ENCODE data around the gene CCDC127. TPM values are rescaled to one million over a fixed set of nuclear protein-coding genes. Genes with fewer than 3 reads are reported as not detected.
"Not testable (repeated sequence)": the region's sequence is repeated elsewhere in the genome, so short reads cannot be mapped to it uniquely, and the experiment has no call there.

The CCDC127 gene
- total and polyA plus RNA-seq, 2 of the 4 experiments (the other 2 are of a cell fraction) = 3.2 to 3.9 TPM

DNA sequence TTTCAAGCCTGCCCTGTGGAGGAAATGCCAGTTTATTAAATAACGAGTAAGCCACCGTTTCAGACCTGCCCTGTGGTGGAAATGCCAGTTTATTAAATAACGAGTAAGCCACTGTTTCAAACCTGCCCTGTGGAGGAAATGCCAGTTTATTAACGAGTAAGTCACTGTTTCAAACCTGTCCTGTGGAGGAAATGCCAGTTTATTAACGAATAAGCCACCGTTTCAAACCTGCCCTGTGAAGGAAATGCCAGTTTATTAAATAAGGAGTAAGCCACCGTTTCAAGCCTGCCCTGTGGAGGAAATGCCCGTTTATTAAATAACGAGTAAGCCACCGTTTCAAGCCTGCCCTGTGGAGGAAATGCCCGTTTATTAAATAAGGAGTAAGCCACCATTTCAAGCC lies 34.0 kb upstream of the CCDC127 start:
- H2BK15ac ChIP-seq (ENCODE audit: low read depth, low read length); H4K20me1 ChIP-seq (ENCODE audit: insufficient read depth, low read length); DNase-seq; CTCF ChIA-PET; H4K8ac ChIP-seq (ENCODE audit: low read depth in 2 of 2, low read length in 2 of 2); BruUV-seq (replicated peaks); intact Hi-C loops (cut with micrococcal nuclease); ATAC-seq (ENCODE audit: low read depth); H3K4me3 ChIP-seq (ENCODE audit: insufficient read depth, low read depth, low read length); H3K27me3 ChIP-seq (ENCODE audit: control insufficient read depth, insufficient read depth, low read length); POLR2A ChIA-PET (ENCODE audit: unreplicated experiment); in situ Hi-C loops (cut with MboI; ENCODE audit: low sequenced_read_pairs); H3K27ac ChIP-seq (ENCODE audit: insufficient read depth, low read length); H2BK20ac ChIP-seq (ENCODE audit: low read depth, low read length); H3K56ac ChIP-seq (ENCODE audit: extremely low read depth, insufficient read depth, low read length); H2AFZ ChIP-seq (replicated peaks; ENCODE audit: low read length, poor library complexity); H3K9me3 ChIP-seq (ENCODE audit: control insufficient read depth, insufficient read depth, low read length); H3K14ac ChIP-seq (replicated peaks; ENCODE audit: low read depth, low read length); H3K4me1 ChIP-seq (ENCODE audit: control insufficient read depth, insufficient read depth, low read length); dilution Hi-C loops (cut with HindIII; ENCODE audit: low sequenced_read_pairs, unreplicated experiment); H3K79me1 ChIP-seq (ENCODE audit: low read depth in 1 of 2, low read length in 2 of 2); H2BK5ac ChIP-seq (ENCODE audit: low read depth, low read length, poor library complexity, severe bottlenecking); H4K91ac ChIP-seq (ENCODE audit: insufficient read depth, low read depth, low read length); H2AK9ac ChIP-seq (replicated peaks; ENCODE audit: low read depth, low read length, poor library complexity); H2BK120ac ChIP-seq (ENCODE audit: low read depth, low read length); H3K9ac ChIP-seq (ENCODE audit: low read depth, low read length); H3K4ac ChIP-seq (ENCODE audit: low read depth, low read length); H4K5ac ChIP-seq (ENCODE audit: low read depth, low read length); H3K18ac ChIP-seq (ENCODE audit: low read depth, low read length); H3K23ac ChIP-seq (ENCODE audit: low read depth, low read length); H2AK5ac ChIP-seq (ENCODE audit: low read depth, low read length); H3K9me1 ChIP-seq (ENCODE audit: insufficient read depth, low read length); H3K4me2 ChIP-seq (ENCODE audit: low read depth, low read length): not testable (repeated sequence)
- 85% methylated on average over 3 of the region's 11 CpGs; no CpG with 5 or more reads in 1 of the 2 experiments for WGBS, 2 experiments (ENCODE audit: extremely low coverage in 2 of 2, insufficient read length in 1 of 2)
- H3K36me3 ChIP-seq (ENCODE audit: control insufficient read depth, insufficient read depth, low read length) = peaks cover 34% of the 10 kb centered on the region

DNA sequence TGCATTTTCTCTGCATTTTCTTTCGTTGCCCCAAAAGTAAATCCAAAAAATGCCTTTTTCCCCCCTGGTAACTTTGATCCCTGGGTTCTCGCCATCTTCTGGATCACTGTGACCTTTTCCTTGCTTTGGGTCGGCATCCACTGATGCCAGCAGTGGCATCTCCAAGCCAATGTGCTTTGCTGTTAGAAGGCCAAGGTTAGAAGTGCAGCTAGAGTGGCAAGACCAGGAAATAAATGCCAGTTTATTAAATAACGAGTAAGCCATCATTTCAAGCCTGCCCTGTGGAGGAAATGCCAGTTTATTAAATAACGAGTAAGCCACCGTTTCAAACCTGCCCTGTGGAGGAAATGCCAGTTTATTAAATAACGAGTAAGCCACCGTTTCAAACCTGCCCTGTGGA lies 33.6 kb upstream of the CCDC127 start:
- H4K20me1 ChIP-seq (ENCODE audit: insufficient read depth, low read length); H2BK120ac ChIP-seq (ENCODE audit: low read depth, low read length); dilution Hi-C loops (cut with HindIII; ENCODE audit: low sequenced_read_pairs, unreplicated experiment); H3K4me3 ChIP-seq (ENCODE audit: insufficient read depth, low read depth, low read length); H4K5ac ChIP-seq (ENCODE audit: low read depth, low read length); CTCF ChIA-PET; H2AFZ ChIP-seq (replicated peaks; ENCODE audit: low read length, poor library complexity); H2BK5ac ChIP-seq (ENCODE audit: low read depth, low read length, poor library complexity, severe bottlenecking); ATAC-seq (ENCODE audit: low read depth); H3K14ac ChIP-seq (replicated peaks; ENCODE audit: low read depth, low read length); H3K56ac ChIP-seq (ENCODE audit: extremely low read depth, insufficient read depth, low read length); H2BK15ac ChIP-seq (ENCODE audit: low read depth, low read length); H3K9me3 ChIP-seq (ENCODE audit: control insufficient read depth, insufficient read depth, low read length); H3K18ac ChIP-seq (ENCODE audit: low read depth, low read length); H3K4me1 ChIP-seq (ENCODE audit: control insufficient read depth, insufficient read depth, low read length); H4K91ac ChIP-seq (ENCODE audit: insufficient read depth, low read depth, low read length); H3K9ac ChIP-seq (ENCODE audit: low read depth, low read length); H3K27me3 ChIP-seq (ENCODE audit: control insufficient read depth, insufficient read depth, low read length); H3K4me2 ChIP-seq (ENCODE audit: low read depth, low read length); H3K23ac ChIP-seq (ENCODE audit: low read depth, low read length); intact Hi-C loops (cut with micrococcal nuclease); in situ Hi-C loops (cut with MboI; ENCODE audit: low sequenced_read_pairs); H2AK9ac ChIP-seq (replicated peaks; ENCODE audit: low read depth, low read length, poor library complexity); H4K8ac ChIP-seq (ENCODE audit: low read depth in 2 of 2, low read length in 2 of 2); H3K9me1 ChIP-seq (ENCODE audit: insufficient read depth, low read length); DNase-seq; H3K79me1 ChIP-seq (ENCODE audit: low read depth in 1 of 2, low read length in 2 of 2); H3K27ac ChIP-seq (ENCODE audit: insufficient read depth, low read length); H3K4ac ChIP-seq (ENCODE audit: low read depth, low read length); POLR2A ChIA-PET (ENCODE audit: unreplicated experiment); BruUV-seq (replicated peaks); H2AK5ac ChIP-seq (ENCODE audit: low read depth, low read length); H2BK20ac ChIP-seq (ENCODE audit: low read depth, low read length): not testable (repeated sequence)
- WGBS, 2 experiments (ENCODE audit: extremely low coverage in 2 of 2, insufficient read length in 1 of 2) = 90% methylated on average over 2 of the region's 8 CpGs; no CpG with 5 or more reads in 1 of the 2 experiments
- peaks cover 30% of the 10 kb centered on the region for H3K36me3 ChIP-seq (ENCODE audit: control insufficient read depth, insufficient read depth, low read length)
